Upper lobe of left lung (tissue), 4 donors: Measurements from ENCODE around the gene FBXO48.

Source experiments
- EP300 ChIP-seq, 4 donors: sonication (generic); formaldehyde crosslinking; IDR thresholded peaks; one replicate each; pipeline ENCODE4 v1.5.1; 2017; ENCODE audit warnings: antibody characterized with exemption in 4 of 4, control low read depth in 2 of 4
- POLR2A ChIP-seq, 4 donors: fragments of 450-650 bp; IDR thresholded peaks; one replicate each; pipeline ENCODE4 v1.5.1; 2016 to 2017; ENCODE audit warnings: antibody characterized with exemption in 4 of 4, mild to moderate bottlenecking in 2 of 4
- POLR2AphosphoS5 ChIP-seq, 2 donors: sonication (generic); formaldehyde crosslinking; IDR thresholded peaks; one replicate each; pipeline ENCODE4 v1.5.1; 2017; ENCODE audit warnings: antibody characterized with exemption in 2 of 2
- TF ChIP-seq, protein P1 (sequence below), 6 experiments: fragments of 450-650 bp in 4 of 6; fragments of 200-600 bp in 2 of 6; sonication (generic) in 2 of 6; IDR thresholded peaks; one replicate each; pipeline ENCODE4 v1.5.1; 2016 to 2019; ENCODE audit warnings: antibody characterized with exemption in 6 of 6

DNA sequence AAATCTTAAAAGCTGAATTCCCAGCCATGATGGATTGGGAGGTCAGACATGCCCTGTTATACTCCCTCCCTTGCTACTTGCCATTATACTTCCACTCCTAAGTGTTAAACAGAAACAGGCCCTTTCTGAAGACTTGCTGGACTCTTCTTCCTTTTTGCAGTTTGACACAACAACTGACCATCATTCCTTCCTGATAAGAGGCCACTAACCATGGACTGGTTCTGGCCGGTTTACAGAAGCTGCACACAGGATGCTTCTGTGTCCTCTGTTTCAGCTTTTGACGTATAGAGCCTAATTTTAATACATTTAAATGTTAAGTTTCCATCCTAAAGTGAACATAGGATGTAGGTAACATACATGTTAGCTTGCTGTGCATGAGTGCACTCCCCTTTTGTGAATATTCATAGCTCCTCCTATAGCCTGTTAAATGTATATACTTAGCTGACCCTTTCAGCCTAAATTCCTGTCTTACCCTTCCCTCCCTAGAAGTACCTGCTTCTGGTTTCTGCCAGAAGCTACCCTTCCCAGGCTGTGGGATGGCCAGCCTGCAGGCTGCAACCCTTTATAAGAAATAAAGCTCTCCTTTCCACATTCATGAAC is 13.2 kb downstream of the FBXO48 start:
- TF ChIP-seq POLR2A (IDR thresholded peaks at IDR 0.05) (no peak), POLR2AphosphoS5 (IDR thresholded peaks at IDR 0.05) (no peak), EP300 (IDR thresholded peaks at IDR 0.05) (no peak)
- TF ChIP-seq, protein P1, sequence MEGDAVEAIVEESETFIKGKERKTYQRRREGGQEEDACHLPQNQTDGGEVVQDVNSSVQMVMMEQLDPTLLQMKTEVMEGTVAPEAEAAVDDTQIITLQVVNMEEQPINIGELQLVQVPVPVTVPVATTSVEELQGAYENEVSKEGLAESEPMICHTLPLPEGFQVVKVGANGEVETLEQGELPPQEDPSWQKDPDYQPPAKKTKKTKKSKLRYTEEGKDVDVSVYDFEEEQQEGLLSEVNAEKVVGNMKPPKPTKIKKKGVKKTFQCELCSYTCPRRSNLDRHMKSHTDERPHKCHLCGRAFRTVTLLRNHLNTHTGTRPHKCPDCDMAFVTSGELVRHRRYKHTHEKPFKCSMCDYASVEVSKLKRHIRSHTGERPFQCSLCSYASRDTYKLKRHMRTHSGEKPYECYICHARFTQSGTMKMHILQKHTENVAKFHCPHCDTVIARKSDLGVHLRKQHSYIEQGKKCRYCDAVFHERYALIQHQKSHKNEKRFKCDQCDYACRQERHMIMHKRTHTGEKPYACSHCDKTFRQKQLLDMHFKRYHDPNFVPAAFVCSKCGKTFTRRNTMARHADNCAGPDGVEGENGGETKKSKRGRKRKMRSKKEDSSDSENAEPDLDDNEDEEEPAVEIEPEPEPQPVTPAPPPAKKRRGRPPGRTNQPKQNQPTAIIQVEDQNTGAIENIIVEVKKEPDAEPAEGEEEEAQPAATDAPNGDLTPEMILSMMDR (IDR thresholded peaks at IDR 0.05) = no peak
